NCI-H2171 treated with DMSO at 0.1 percent for 48 hours (cell line): ENCODE measurements around the gene TEX29.

Experiments
- DNase-seq: peaks from one replicate; lab custom pipeline; 2025; lab: John Stamatoyannopoulos, UW

TEX29 gene

GRCh38 chr13:111370570-111371535, 50.4 kb downstream of the TEX29 start:
- DNase-seq, result no peak

- DNase-seq, result no peak
These were observed 51.3 kb downstream of the TEX29 start for GRCh38 chr13:111371720-111372119.

GRCh38 chr13:111372651-111373425, 52.4 kb downstream of the TEX29 start:
- DNase-seq, result no peak

GRCh38 chr13:111373486-111373885, 53.0 kb downstream of the TEX29 start:
- no peak for DNase-seq

- DNase-seq, result no peak
These were observed 60.0 kb downstream of the TEX29 start for GRCh38 chr13:111380431-111380830.

GRCh38 chr13:111382411-111382810, 62.0 kb downstream of the TEX29 start:
- no peak for DNase-seq

GRCh38 chr13:111382877-111383276, 62.4 kb downstream of the TEX29 start:
- DNase-seq, result no peak

GRCh38 chr13:111383591-111384440, 63.4 kb downstream of the TEX29 start:
- no peak for DNase-seq

GRCh38 chr13:111384441-111385182, 64.2 kb downstream of the TEX29 start:
- DNase-seq, result no peak

- no peak for DNase-seq
These were observed 64.9 kb downstream of the TEX29 start for GRCh38 chr13:111385183-111385857.

GRCh38 chr13:111387026-111387871, 66.8 kb downstream of the TEX29 start:
- DNase-seq, result no peak

GRCh38 chr13:111387945-111388600, 67.6 kb downstream of the TEX29 start:
- DNase-seq, result no peak

GRCh38 chr13:111388851-111389500, 68.5 kb downstream of the TEX29 start:
- no peak for DNase-seq

- no peak for DNase-seq
These were observed 69.4 kb downstream of the TEX29 start for GRCh38 chr13:111389621-111390521.

GRCh38 chr13:111390522-111391270, 70.3 kb downstream of the TEX29 start:
- DNase-seq, result no peak

- DNase-seq, result no peak
These were observed 72.0 kb downstream of the TEX29 start for GRCh38 chr13:111392486-111392885.

- no peak for DNase-seq
These were observed 72.9 kb downstream of the TEX29 start for GRCh38 chr13:111393221-111393790.
